WERI-Rb-1 (cell line): ENCODE data around the gene RFXANK.

Experiments used
- DNase-seq: peaks from one replicate; pipeline ENCODE4 v3.0.0-alpha.2; 2020
- H3K27ac ChIP-seq: fragments of 250-450 bp; sonication (Bioruptor Pico); 2 replicates; pipeline ENCODE4 v1.5.1; 2020; ENCODE audit warnings: mild to moderate bottlenecking, moderate library complexity
- H3K27me3 ChIP-seq: fragments of 250-450 bp; sonication (Bioruptor Pico); 2 replicates; pipeline ENCODE4 v1.5.1; 2021; ENCODE audit warnings: mild to moderate bottlenecking, low read depth, moderate library complexity; ENCODE audit not compliant: insufficient read depth, severe bottlenecking
- H3K36me3 ChIP-seq: fragments of 250-450 bp; sonication (Bioruptor Pico); 2 replicates; pipeline ENCODE4 v1.5.1; 2020; ENCODE audit warnings: mild to moderate bottlenecking, moderate library complexity
- H3K4me3 ChIP-seq: 2 replicates; pipeline ENCODE4 v1.5.1; 2011; ENCODE audit warnings: low read depth, mild to moderate bottlenecking, control low read depth, low read length
- H3K9me3 ChIP-seq: fragments of 250-450 bp; sonication (Bioruptor Pico); 2 replicates; pipeline ENCODE4 v1.5.1; 2021; ENCODE audit warnings: mild to moderate bottlenecking, moderate library complexity; ENCODE audit not compliant: severe bottlenecking
- CTCF ChIP-seq: IDR thresholded peaks from 2 replicates; pipeline ENCODE4 v1.5.1; 2011; ENCODE audit warnings: low read depth, mild to moderate bottlenecking, control low read depth, inconsistent platforms, low read length

Gene RFXANK, protein sequence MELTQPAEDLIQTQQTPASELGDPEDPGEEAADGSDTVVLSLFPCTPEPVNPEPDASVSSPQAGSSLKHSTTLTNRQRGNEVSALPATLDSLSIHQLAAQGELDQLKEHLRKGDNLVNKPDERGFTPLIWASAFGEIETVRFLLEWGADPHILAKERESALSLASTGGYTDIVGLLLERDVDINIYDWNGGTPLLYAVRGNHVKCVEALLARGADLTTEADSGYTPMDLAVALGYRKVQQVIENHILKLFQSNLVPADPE

DNA sequence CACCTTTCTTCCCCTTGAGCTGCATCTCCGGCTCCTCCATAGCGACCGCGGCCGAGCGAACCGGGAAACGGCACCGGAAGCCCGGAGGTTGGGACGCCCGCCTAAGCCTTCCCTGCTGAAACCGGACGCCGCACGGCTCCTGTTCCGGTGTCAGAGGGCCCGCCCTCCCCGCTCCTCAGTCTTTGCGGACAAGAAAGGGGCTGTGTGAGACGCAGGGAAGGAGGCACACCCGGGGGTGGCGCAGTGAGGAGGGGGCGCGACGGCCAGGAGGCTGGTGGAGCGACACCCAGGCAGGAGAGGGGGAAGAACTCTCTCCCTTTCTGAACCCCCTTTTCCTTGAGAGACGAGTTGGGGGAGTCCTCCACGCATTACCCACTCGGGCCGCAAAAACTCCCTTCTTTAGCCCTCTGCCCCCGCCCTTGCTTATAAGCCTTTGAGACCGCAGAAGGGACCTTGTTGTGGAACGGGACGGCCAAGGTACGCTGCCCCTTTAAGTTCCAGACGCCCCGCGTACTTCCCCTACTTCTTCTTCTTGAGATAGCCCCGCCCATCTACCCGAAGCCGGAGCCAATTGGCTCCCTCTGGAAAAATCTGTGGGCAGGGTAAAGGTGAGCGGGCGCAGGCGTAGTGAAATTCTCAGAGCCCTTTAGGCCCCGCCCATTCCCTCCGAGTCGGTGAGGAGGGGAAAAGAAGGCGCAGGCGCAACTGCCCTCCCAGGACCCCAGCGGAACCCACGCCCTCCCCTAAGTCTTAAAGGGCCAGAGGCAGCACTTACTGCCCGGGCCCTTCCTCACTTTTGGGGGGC is at the start of gene RFXANK, which contains the start of gene BORCS8:
Gene RFXANK (plus strand): TSS at position 181 of the 805 bp plus-strand sequence. CDS start 1,689 bp downstream, outside the sequence.
Gene BORCS8 (minus strand): TSS at position 75 of the 805 bp plus-strand sequence. CDS start 35 bp downstream, at position 40.
- no peak for TF ChIP-seq CTCF
- peak; percentile 99 for DNase-seq
- Histone ChIP-seq H3K4me3 (peak within 1 kb of the TSS; percentile 98), H3K9me3 (no peaks in the 10 kb centered on the region), H3K27ac (peak within 1 kb of the TSS; percentile 97), H3K36me3 (peaks cover 19% of the 10 kb centered on the region), H3K27me3 (no peaks in the 10 kb centered on the region)

GRCh38 chr19:19142347-19142746 is 49.7 kb upstream of the RFXANK start:
- no peak overlapping the region for H3K4me3 ChIP-seq
- no peaks in the 10 kb centered on the region for H3K36me3 ChIP-seq
- no peaks in the 10 kb centered on the region for H3K9me3 ChIP-seq
- H3K27me3 ChIP-seq, result no peaks in the 10 kb centered on the region
- no peak overlapping the region for H3K27ac ChIP-seq
- no peak for DNase-seq
- TF ChIP-seq CTCF, result no peak

- no peak for DNase-seq
- no peak for TF ChIP-seq CTCF
- H3K36me3 ChIP-seq, result no peaks in the 10 kb centered on the region
- no peak overlapping the region for H3K4me3 ChIP-seq
- H3K27me3 ChIP-seq, result no peaks in the 10 kb centered on the region
- no peak overlapping the region for H3K27ac ChIP-seq
- H3K9me3 ChIP-seq, result no peaks in the 10 kb centered on the region
These were observed 46.8 kb upstream of the RFXANK start for GRCh38 chr19:19145281-19145680.

- peak; percentile 81 for DNase-seq
- no peaks in the 10 kb centered on the region for H3K36me3 ChIP-seq
- no peaks in the 10 kb centered on the region for H3K27me3 ChIP-seq
- H3K9me3 ChIP-seq, result no peaks in the 10 kb centered on the region
- no peak overlapping the region for H3K4me3 ChIP-seq
- no peak overlapping the region for H3K27ac ChIP-seq
- peak; percentile 94 for TF ChIP-seq CTCF
These were observed 46.1 kb upstream of the RFXANK start for GRCh38 chr19:19145684-19146608.

GRCh38 chr19:19146865-19147264 is 45.2 kb upstream of the RFXANK start:
- no peaks in the 10 kb centered on the region for H3K36me3 ChIP-seq
- TF ChIP-seq CTCF, result no peak
- no peaks in the 10 kb centered on the region for H3K9me3 ChIP-seq
- DNase-seq, result no peak
- H3K27me3 ChIP-seq, result no peaks in the 10 kb centered on the region
- H3K4me3 ChIP-seq, result no peak overlapping the region
- no peak overlapping the region for H3K27ac ChIP-seq
